GM23338 (cell line): Measurements from ENCODE around the gene DDN. TPM values are rescaled to one million over a fixed set of nuclear protein-coding genes. Genes with fewer than 3 reads are reported as not detected.

Experiments
- ATAC-seq: fragments of 200-7000 bp; cut with Tn5 transposase; 3 replicates; pipeline ENCODE4 v1.9.1; 2020
- DNase-seq: peaks from one replicate; pipeline ENCODE4 v3.0.0-alpha.2; 2015; ENCODE audit warnings: low spot score
- H2AFZ ChIP-seq: fragments of 200-600 bp; sonication (generic); 2 replicates; pipeline ENCODE4 v1.8.0; 2016; ENCODE audit warnings: antibody characterized with exemption, mild to moderate bottlenecking, moderate library complexity
- H3F3A ChIP-seq: fragments of 200-600 bp; sonication (generic); replicated peaks from 2 replicates; pipeline ENCODE4 v1.8.0; 2017; ENCODE audit warnings: antibody characterized with exemption, mixed run types, low read depth
- H3K27ac ChIP-seq: fragments of 200-600 bp; sonication (generic); 2 replicates; pipeline ENCODE4 v1.6.1; 2016; ENCODE audit warnings: low read depth
- H3K27me3 ChIP-seq: fragments of 200-600 bp; sonication (generic); 2 replicates; pipeline ENCODE4 v1.8.0; 2016; ENCODE audit warnings: mild to moderate bottlenecking, mixed run types, moderate library complexity; ENCODE audit not compliant: insufficient read depth
- H3K36me3 ChIP-seq: fragments of 200-600 bp; sonication (generic); 2 replicates; pipeline ENCODE4 v1.8.0; 2016; ENCODE audit warnings: mild to moderate bottlenecking; ENCODE audit not compliant: insufficient read depth
- H3K4me1 ChIP-seq: fragments of 200-600 bp; sonication (generic); 2 replicates; pipeline ENCODE4 v1.8.0; 2016; ENCODE audit warnings: mild to moderate bottlenecking, moderate library complexity; ENCODE audit not compliant: insufficient read depth
- H3K4me2 ChIP-seq: fragments of 200-600 bp; sonication (generic); 2 replicates; pipeline ENCODE4 v1.7.1; 2017; ENCODE audit warnings: mixed run types
- H3K4me3 ChIP-seq: fragments of 200-600 bp; sonication (generic); 2 replicates; pipeline ENCODE4 v1.6.1; 2016; ENCODE audit warnings: mixed run types
- H3K79me2 ChIP-seq: fragments of 200-600 bp; sonication (generic); replicated peaks from 2 replicates; pipeline ENCODE4 v1.8.0; 2017; ENCODE audit warnings: mild to moderate bottlenecking; ENCODE audit not compliant: insufficient read depth
- H3K9me2 ChIP-seq: fragments of 200-600 bp; sonication (generic); 2 replicates; pipeline ENCODE4 v1.8.0; 2017; ENCODE audit not compliant: insufficient read depth
- H4K20me1 ChIP-seq: fragments of 200-600 bp; sonication (generic); replicated peaks from 2 replicates; pipeline ENCODE4 v1.8.0; 2017; ENCODE audit warnings: mild to moderate bottlenecking; ENCODE audit not compliant: insufficient read depth
- H3K27ac Mint-ChIP-seq: 2 replicates; pipeline ENCODE4 v1.8.0; 2020; ENCODE audit warnings: inconsistent platforms, mild to moderate bottlenecking, moderate library complexity, mixed read lengths
- H3K27me3 Mint-ChIP-seq: 3 replicates; pipeline ENCODE4 v1.8.0; 2022; ENCODE audit warnings: low read depth, mild to moderate bottlenecking, moderate library complexity, mixed read lengths, inconsistent platforms; ENCODE audit not compliant: insufficient read depth, poor library complexity
- H3K36me3 Mint-ChIP-seq: 3 replicates; pipeline ENCODE4 v1.8.0; 2021; ENCODE audit warnings: low read depth, mild to moderate bottlenecking, inconsistent platforms, moderate library complexity, mixed read lengths
- H3K4me1 Mint-ChIP-seq: 3 replicates; pipeline ENCODE4 v1.8.0; 2020; ENCODE audit warnings: mild to moderate bottlenecking, inconsistent platforms, mixed read lengths
- H3K4me3 Mint-ChIP-seq: 3 replicates; pipeline ENCODE4 v1.8.0; 2021; ENCODE audit warnings: moderate library complexity, mild to moderate bottlenecking, inconsistent platforms, mixed read lengths
- H3K9me3 Mint-ChIP-seq: 3 replicates; pipeline ENCODE4 v1.8.0; 2020; ENCODE audit warnings: moderate library complexity, mild to moderate bottlenecking, inconsistent platforms, mixed read lengths
- CREB1 ChIP-seq: fragments of 250-450 bp; sonication (Bioruptor Pico); IDR thresholded peaks from 2 replicates; pipeline ENCODE4 v1.5.0; 2020; ENCODE audit warnings: low read depth, mild to moderate bottlenecking, moderate library complexity
- CTCF ChIP-seq, 2 experiments: fragments of 200-600 bp in 1 of 2; sonication (generic) in 1 of 2; conservative IDR thresholded peaks; 2 replicates each; pipeline versions ENCODE4 v1.5.1 to v1.6.1; 2016 to 2017; ENCODE audit warnings: antibody characterized with exemption in 2 of 2, low read depth in 2 of 2, mild to moderate bottlenecking in 2 of 2, moderate library complexity in 1 of 2
- ETS1 ChIP-seq: IDR thresholded peaks from 2 replicates; pipeline ENCODE4 v1.6.1; 2016; ENCODE audit warnings: antibody characterized with exemption
- EZH2 ChIP-seq: fragments of 200-600 bp; sonication (generic); IDR thresholded peaks from one replicate; pipeline ENCODE4 v1.8.0; 2017; ENCODE audit warnings: antibody characterized with exemption, mild to moderate bottlenecking, low read depth; ENCODE audit not compliant: unreplicated experiment
- EZH2phosphoT487 ChIP-seq: fragments of 200-600 bp; sonication (generic); IDR thresholded peaks from one replicate; pipeline ENCODE4 v1.8.1; 2018; ENCODE audit warnings: antibody characterized with exemption; ENCODE audit not compliant: unreplicated experiment
- NANOG ChIP-seq: IDR thresholded peaks from 2 replicates; pipeline ENCODE4 v1.6.1; 2016; ENCODE audit warnings: antibody characterized with exemption, borderline replicate concordance
- REST ChIP-seq: IDR thresholded peaks from one replicate; pipeline ENCODE4 v1.6.1; 2018; ENCODE audit warnings: antibody characterized with exemption; ENCODE audit not compliant: unreplicated experiment
- STAT1 ChIP-seq: IDR thresholded peaks from one replicate; pipeline ENCODE4 v1.6.1; 2016; ENCODE audit warnings: antibody characterized with exemption; ENCODE audit not compliant: unreplicated experiment
- ZNF114 ChIP-seq: fragments of 250-450 bp; sonication (Bioruptor Pico); IDR thresholded peaks from 2 replicates; pipeline ENCODE4 v1.5.0; 2020; ENCODE audit warnings: mild to moderate bottlenecking, moderate library complexity
- ZNF331 ChIP-seq: fragments of 250-450 bp; sonication (Bioruptor Pico); IDR thresholded peaks from 2 replicates; pipeline ENCODE4 v1.5.0; 2020; ENCODE audit warnings: low read depth, mild to moderate bottlenecking, moderate library complexity
- polyA plus RNA-seq: library from polyadenylated mRNA; unstranded; fragments of >200 nt; fragmentation: Nextera tagmentation; extraction: Ambion mirVana; gene quantifications from 2 replicates; pipeline ENCODE4 v1.2.1, GENCODE V29; 2016
- total RNA-seq: library from RNA; depleted of rRNA; stranded (reverse); fragments of >200 nt; shearing (Covaris generic); gene quantifications from 2 replicates; pipeline ENCODE4 v1.2.3, GENCODE V29; 2014

DDN gene
- total and polyA plus RNA-seq, 2 experiments from 2014 or later: 0.10 TPM; not detected in 1

- H3K27ac ChIP-seq: no peak overlapping the region
- peaks cover 2% of the 10 kb centered on the region; the same call in 1 of the 2 replicates for H3K4me1 ChIP-seq
- peaks cover 62% of the 10 kb centered on the region for H3K36me3 Mint-ChIP-seq
- no peaks in the 10 kb centered on the region for H3K9me3 Mint-ChIP-seq
- peaks cover 7% of the 10 kb centered on the region for H3K27me3 Mint-ChIP-seq
- no peak overlapping the region for H3K4me2 ChIP-seq
- no peak overlapping the region for H2AFZ ChIP-seq
- no peak overlapping the region for H3K27ac Mint-ChIP-seq
- TF ChIP-seq ZNF114 (no peak), STAT1 (no peak), REST (no peak), EZH2 (no peak), ZNF331 (CRISPR knock-in tag) (no peak), NANOG (no peak), CTCF (conservative IDR thresholded peaks at IDR 0.05; ENCODE audit: low read depth in 2 of 2) (no peak)
- no peak overlapping the region for H3K4me3 ChIP-seq
- H3K4me3 Mint-ChIP-seq: no peak overlapping the region
- no peaks in the 10 kb centered on the region for H3K79me2 ChIP-seq
- no peak for DNase-seq
- no peaks in the 10 kb centered on the region for H3K27me3 ChIP-seq
- H3F3A ChIP-seq: peaks cover 13% of the 10 kb centered on the region; the same call in 1 of the 2 replicates
- peaks cover 16% of the 10 kb centered on the region; the same call in 2 of the 3 replicates for H3K4me1 Mint-ChIP-seq
- peaks cover 40% of the 10 kb centered on the region for H3K36me3 ChIP-seq
- H3K9me2 ChIP-seq: no peaks in the 10 kb centered on the region
- peaks cover 15% of the 10 kb centered on the region for H4K20me1 ChIP-seq
- ATAC-seq: no peak
Observed at GRCh38 chr12:49022558-49023178, 23.5 kb upstream of the DDN start.

GRCh38 chr12:49021292-49021915 lies 22.2 kb upstream of the DDN start:
- Mint-ChIP-seq H3K27ac (no peak overlapping the region), H3K27me3 (peaks cover 11% of the 10 kb centered on the region), H3K4me3 (no peak overlapping the region), H3K4me1 (peaks cover 18% of the 10 kb centered on the region; the same call in 2 of the 3 replicates), H3K9me3 (no peaks in the 10 kb centered on the region), H3K36me3 (peaks cover 50% of the 10 kb centered on the region)
- peaks cover 5% of the 10 kb centered on the region; the same call in 1 of the 2 replicates for H3K4me1 ChIP-seq
- H4K20me1 ChIP-seq: peaks cover 15% of the 10 kb centered on the region
- H3K27ac ChIP-seq: no peak overlapping the region
- no peaks in the 10 kb centered on the region for H3K27me3 ChIP-seq
- peaks cover 16% of the 10 kb centered on the region; the same call in 1 of the 2 replicates for H3F3A ChIP-seq
- no peak overlapping the region for H2AFZ ChIP-seq
- H3K36me3 ChIP-seq: peaks cover 39% of the 10 kb centered on the region
- H3K9me2 ChIP-seq: no peaks in the 10 kb centered on the region
- no peak overlapping the region for H3K4me2 ChIP-seq
- ATAC-seq (no peak), DNase-seq (no peak)
- no peaks in the 10 kb centered on the region for H3K79me2 ChIP-seq
- H3K4me3 ChIP-seq: no peak overlapping the region
- TF ChIP-seq ZNF331 (CRISPR knock-in tag): no peak
- TF ChIP-seq ETS1: no peak
- no peak for TF ChIP-seq EZH2phosphoT487
- no peak for TF ChIP-seq CREB1 (CRISPR knock-in tag)
- TF ChIP-seq STAT1: no peak
- no peak for TF ChIP-seq ZNF114
- TF ChIP-seq NANOG: no peak
